Smooth muscle cell (in vitro differentiated cells): Measurements from ENCODE around the gene MTHFR. TPM values are rescaled to one million over a fixed set of nuclear protein-coding genes. Genes with fewer than 3 reads are reported as not detected.

Source experiments
- DNase-seq: peaks from one replicate; lab custom pipeline; 2025; ENCODE audit not compliant: unreplicated experiment; lab: John Stamatoyannopoulos, UW
- H2AFZ ChIP-seq: fragments of 200-600 bp; sonication (generic); 2 replicates; pipeline ENCODE4 v1.6.0; 2016; ENCODE audit warnings: antibody characterized with exemption, low read depth, mild to moderate bottlenecking
- H3F3A ChIP-seq: fragments of 200-600 bp; sonication (generic); 2 replicates; pipeline ENCODE4 v1.6.0; 2017; ENCODE audit warnings: antibody characterized with exemption, low read depth
- H3K27ac ChIP-seq: fragments of 200-600 bp; sonication (generic); 2 replicates; pipeline ENCODE4 v1.5.1; 2016; ENCODE audit warnings: low read depth, mild to moderate bottlenecking
- H3K27me3 ChIP-seq: fragments of 200-600 bp; sonication (generic); 2 replicates; pipeline ENCODE4 v1.6.1; 2016; ENCODE audit warnings: low read depth, mild to moderate bottlenecking
- H3K36me3 ChIP-seq: fragments of 200-600 bp; sonication (generic); 2 replicates; pipeline ENCODE4 v1.5.1; 2016; ENCODE audit warnings: low read depth
- H3K4me1 ChIP-seq: fragments of 200-600 bp; sonication (generic); 2 replicates; pipeline ENCODE4 v1.5.1; 2016; ENCODE audit warnings: low read depth
- H3K4me2 ChIP-seq: fragments of 200-600 bp; sonication (generic); 2 replicates; pipeline ENCODE4 v1.6.0; 2016; ENCODE audit warnings: mild to moderate bottlenecking
- H3K4me3 ChIP-seq: fragments of 200-600 bp; sonication (generic); 2 replicates; pipeline ENCODE4 v1.5.1; 2016; ENCODE audit warnings: mild to moderate bottlenecking
- H3K79me2 ChIP-seq: fragments of 200-600 bp; sonication (generic); 2 replicates; pipeline ENCODE4 v1.6.0; 2016; ENCODE audit warnings: low read depth, mild to moderate bottlenecking
- H3K9ac ChIP-seq: fragments of 200-600 bp; sonication (generic); 2 replicates; pipeline ENCODE4 v1.6.0; 2016; ENCODE audit warnings: low read depth
- H3K9me3 ChIP-seq: fragments of 200-600 bp; sonication (generic); replicated peaks from 2 replicates; pipeline ENCODE4 v1.5.1; 2016; ENCODE audit warnings: low read depth
- H4K20me1 ChIP-seq: fragments of 200-600 bp; sonication (generic); 2 replicates; pipeline ENCODE4 v1.6.0; 2016; ENCODE audit warnings: low read depth
- WGBS: methylation state at CpG from one replicate; pipeline ENCODE4 v1.1.7; 2016; ENCODE audit warnings: low lambda C conversion rate; 5-methylcytosine and 5-hydroxymethylcytosine counted together
- polyA plus RNA-seq: library from polyadenylated mRNA; unstranded; fragments of >200 nt; fragmentation: Nextera tagmentation; extraction: Ambion mirVana; gene quantifications from 2 replicates; pipeline ENCODE4 v1.2.1, GENCODE V29; 2016
- total RNA-seq: library from RNA; depleted of rRNA; stranded (reverse); fragments of >200 nt; gene quantifications from 2 replicates; pipeline ENCODE4 v1.2.3, GENCODE V29; 2014
- TF ChIP-seq, protein P1 (sequence below): fragments of 200-600 bp; sonication (generic); IDR thresholded peaks from 2 replicates; pipeline ENCODE4 v1.5.1; 2017; ENCODE audit warnings: borderline replicate concordance, mild to moderate bottlenecking, antibody characterized with exemption; ENCODE audit not compliant: insufficient read depth, poor library complexity, severe bottlenecking

Gene MTHFR
- total and polyA plus RNA-seq, 2 experiments from 2014 or later, result 6.1 to 15.2 TPM

DNA sequence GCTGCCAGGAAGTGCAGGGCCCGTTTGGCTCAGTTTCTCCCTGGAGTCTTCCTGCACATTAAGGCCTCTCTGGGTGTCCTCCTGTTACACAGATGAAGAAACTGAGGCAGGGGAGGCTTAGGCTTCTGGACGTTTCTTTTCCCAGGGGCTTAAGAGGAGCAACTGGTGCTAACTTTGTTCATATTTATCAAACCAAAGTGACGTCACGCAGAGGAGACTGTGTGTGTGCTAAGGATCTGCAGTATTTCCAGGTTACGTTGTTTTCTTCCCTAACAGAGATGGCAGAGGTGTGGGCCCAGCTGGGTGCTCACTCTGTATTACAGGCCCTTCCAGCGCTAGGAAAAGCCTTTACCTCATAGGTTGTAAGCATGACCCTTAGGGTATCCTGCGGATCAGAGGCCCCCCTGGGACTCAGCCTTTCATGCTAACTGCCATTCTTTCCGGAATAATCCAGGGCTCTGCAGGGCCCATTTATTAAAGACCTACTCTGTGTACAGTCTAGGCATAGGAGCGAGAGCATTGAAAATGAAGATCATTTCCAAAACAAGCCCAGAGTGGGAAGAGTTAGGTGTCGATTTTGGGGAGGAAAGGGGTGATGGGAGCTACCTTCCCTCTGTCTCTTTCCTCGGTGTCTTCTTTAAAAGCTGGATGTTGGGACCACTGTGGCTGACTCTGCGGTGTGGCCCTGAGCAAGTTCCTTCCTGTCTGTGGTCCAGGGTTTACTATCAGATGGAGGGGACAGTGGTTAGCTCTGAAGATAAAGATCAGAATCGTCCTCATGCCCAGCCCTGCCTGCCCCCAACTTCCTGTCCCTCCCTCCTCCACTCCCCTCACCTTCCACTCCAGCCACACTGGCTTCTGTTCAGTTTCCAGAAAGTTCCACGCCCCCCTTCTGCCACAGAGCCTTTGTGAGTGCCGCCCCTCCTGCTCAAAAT, 65.2 kb downstream of the MTHFR start:
- Histone ChIP-seq H3K9me3 (no peaks in the 10 kb centered on the region), H2AFZ (no peak overlapping the region), H3K79me2 (no peaks in the 10 kb centered on the region), H3K4me3 (no peak overlapping the region), H3K27ac (no peak overlapping the region), H3K9ac (no peak overlapping the region), H3F3A (peaks cover 2% of the 10 kb centered on the region), H3K36me3 (no peaks in the 10 kb centered on the region), H3K27me3 (no peaks in the 10 kb centered on the region), H4K20me1 (peaks cover 29% of the 10 kb centered on the region), H3K4me2 (no peak overlapping the region), H3K4me1 (peaks cover 7% of the 10 kb centered on the region)
- DNase-seq, result no peak
- 79% methylated on average over 14 of the region's 15 CpGs for WGBS
- TF ChIP-seq, protein P1, sequence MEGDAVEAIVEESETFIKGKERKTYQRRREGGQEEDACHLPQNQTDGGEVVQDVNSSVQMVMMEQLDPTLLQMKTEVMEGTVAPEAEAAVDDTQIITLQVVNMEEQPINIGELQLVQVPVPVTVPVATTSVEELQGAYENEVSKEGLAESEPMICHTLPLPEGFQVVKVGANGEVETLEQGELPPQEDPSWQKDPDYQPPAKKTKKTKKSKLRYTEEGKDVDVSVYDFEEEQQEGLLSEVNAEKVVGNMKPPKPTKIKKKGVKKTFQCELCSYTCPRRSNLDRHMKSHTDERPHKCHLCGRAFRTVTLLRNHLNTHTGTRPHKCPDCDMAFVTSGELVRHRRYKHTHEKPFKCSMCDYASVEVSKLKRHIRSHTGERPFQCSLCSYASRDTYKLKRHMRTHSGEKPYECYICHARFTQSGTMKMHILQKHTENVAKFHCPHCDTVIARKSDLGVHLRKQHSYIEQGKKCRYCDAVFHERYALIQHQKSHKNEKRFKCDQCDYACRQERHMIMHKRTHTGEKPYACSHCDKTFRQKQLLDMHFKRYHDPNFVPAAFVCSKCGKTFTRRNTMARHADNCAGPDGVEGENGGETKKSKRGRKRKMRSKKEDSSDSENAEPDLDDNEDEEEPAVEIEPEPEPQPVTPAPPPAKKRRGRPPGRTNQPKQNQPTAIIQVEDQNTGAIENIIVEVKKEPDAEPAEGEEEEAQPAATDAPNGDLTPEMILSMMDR, result no peak

DNA sequence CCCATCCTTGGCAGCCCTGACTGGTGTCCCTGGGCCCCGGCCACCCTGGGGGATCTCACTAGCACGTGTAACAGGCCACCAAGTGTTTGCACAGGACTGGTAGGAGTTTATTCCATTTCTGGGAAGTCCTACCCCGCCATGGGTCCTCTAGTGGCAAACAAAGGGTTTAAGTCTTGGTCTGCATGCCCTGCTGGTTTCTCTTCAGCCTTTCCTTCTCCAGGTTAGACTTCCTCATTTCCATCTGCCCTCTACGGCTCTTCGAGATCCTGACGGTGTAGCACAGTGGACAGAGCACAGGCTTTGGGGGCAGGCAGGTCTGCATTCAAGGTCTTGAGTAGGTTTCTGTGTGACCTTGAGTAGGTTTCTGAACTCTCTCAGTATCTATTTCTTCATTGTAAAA, 67.0 kb downstream of the MTHFR start:
- WGBS, result 95% methylated on average over 6 of the region's 6 CpGs
- no peak overlapping the region for H3K4me3 ChIP-seq
- H2AFZ ChIP-seq, result no peak overlapping the region
- H3K9me3 ChIP-seq, result no peaks in the 10 kb centered on the region
- H3K79me2 ChIP-seq, result no peaks in the 10 kb centered on the region
- peaks cover 26% of the 10 kb centered on the region for H4K20me1 ChIP-seq
- DNase-seq, result no peak
- H3K36me3 ChIP-seq, result no peaks in the 10 kb centered on the region
- H3K9ac ChIP-seq, result no peak overlapping the region
- H3K4me1 ChIP-seq, result peaks cover 9% of the 10 kb centered on the region
- H3K27ac ChIP-seq, result no peak overlapping the region
- H3K4me2 ChIP-seq, result no peak overlapping the region
- peaks cover 4% of the 10 kb centered on the region for H3F3A ChIP-seq
- H3K27me3 ChIP-seq, result no peaks in the 10 kb centered on the region
- TF ChIP-seq, protein P1, result no peak

DNA sequence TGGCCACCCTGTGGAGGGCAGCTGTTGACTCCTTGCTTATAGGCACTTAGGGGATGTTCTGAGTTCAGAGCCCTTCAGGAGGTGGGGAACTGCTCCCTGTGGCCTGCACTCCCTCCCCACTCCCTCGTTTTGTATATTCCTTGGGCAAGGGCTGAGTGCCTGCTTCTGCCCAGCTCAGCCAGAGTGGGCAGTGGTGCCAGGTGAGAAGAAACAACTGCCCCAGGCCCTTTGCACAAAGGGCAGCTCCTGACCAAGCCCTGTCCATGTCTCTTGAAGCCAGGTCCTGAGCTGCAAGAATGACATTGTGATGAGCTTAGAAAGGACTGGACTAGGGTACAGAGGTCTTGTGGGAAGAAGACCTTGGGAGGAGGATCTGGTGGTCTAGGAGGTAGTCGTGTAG, 67.7 kb downstream of the MTHFR start:
- DNase-seq, result no peak
- Histone ChIP-seq H3K4me2 (no peak overlapping the region), H4K20me1 (peaks cover 24% of the 10 kb centered on the region), H3K36me3 (no peaks in the 10 kb centered on the region), H3K79me2 (no peaks in the 10 kb centered on the region), H3K9me3 (no peaks in the 10 kb centered on the region), H3K9ac (no peak overlapping the region), H3K27ac (no peak overlapping the region), H2AFZ (no peak overlapping the region), H3K27me3 (no peaks in the 10 kb centered on the region), H3K4me3 (no peak overlapping the region), H3F3A (peaks cover 4% of the 10 kb centered on the region), H3K4me1 (peaks cover 9% of the 10 kb centered on the region)
- 74% methylated on average over 2 of the region's 2 CpGs for WGBS
- TF ChIP-seq, protein P1, result no peak
